ENCODE data around the gene SAV1.

DNA sequence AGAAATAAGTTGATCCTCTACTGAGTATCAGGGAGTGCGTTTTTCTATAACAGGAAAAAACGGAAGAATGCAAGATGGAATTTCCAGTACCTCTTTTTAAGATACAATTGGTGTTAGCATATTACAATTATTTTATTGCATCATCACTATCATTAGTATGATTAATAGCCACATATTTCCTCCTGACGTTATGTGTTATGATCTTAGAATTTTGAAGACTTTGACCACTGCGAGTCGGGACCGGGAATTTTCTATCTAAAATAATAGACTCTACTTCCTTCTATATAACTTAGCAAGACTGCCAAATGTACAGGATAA is 679 bp upstream of the SAV1 start:
- TF ChIP-seq FOXK2 (IDR thresholded peaks at IDR 0.05) (no peak), POLR2AphosphoS5 (IDR thresholded peaks at IDR 0.05; ENCODE audit: low read depth, low read length) (no peak), ZNF629 (CRISPR knock-in tag; conservative IDR thresholded peaks at IDR 0.05) (no peak)
- TF ChIP-seq, protein P1, sequence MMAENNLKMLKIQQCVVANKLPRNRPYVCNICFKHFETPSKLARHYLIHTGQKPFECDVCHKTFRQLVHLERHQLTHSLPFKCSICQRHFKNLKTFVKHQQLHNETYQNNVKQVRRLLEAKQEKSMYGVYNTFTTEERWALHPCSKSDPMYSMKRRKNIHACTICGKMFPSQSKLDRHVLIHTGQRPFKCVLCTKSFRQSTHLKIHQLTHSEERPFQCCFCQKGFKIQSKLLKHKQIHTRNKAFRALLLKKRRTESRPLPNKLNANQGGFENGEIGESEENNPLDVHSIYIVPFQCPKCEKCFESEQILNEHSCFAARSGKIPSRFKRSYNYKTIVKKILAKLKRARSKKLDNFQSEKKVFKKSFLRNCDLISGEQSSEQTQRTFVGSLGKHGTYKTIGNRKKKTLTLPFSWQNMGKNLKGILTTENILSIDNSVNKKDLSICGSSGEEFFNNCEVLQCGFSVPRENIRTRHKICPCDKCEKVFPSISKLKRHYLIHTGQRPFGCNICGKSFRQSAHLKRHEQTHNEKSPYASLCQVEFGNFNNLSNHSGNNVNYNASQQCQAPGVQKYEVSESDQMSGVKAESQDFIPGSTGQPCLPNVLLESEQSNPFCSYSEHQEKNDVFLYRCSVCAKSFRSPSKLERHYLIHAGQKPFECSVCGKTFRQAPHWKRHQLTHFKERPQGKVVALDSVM (CRISPR knock-in tag; IDR thresholded peaks at IDR 0.05) = no peak
